ENCODE data around the gene LRMDA. TPM values are rescaled to one million over a fixed set of nuclear protein-coding genes. Genes with fewer than 3 reads are reported as not detected.

LRMDA gene
- total and polyA plus RNA-seq, 10 of the 15 experiments (the other 5 are each of a cell fraction or from before 2014, with no cell fraction given), result 0.07 to 0.54 (median 0.29) TPM; not detected in 4

DNA sequence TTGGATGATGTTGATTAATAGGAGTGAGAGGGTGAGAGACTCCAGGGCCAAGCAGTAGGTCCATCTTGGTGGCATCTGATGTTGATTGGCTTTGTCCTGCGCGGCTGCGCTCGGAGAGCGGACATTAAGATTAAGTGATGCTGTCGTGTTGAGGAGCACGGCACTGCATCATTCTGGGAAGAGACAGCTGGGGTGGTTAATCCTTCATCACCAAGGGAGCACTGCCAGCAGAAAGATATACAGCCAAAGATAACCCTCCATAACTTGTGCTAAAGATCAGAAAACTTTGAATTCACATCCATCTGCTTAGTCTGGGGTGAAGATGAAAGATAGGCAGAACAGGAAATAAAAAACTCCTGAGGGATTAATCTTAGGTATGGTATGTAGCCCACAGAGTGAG, 208.3 kb downstream of the LRMDA start (continued):
- TF ChIP-seq, protein P1, sequence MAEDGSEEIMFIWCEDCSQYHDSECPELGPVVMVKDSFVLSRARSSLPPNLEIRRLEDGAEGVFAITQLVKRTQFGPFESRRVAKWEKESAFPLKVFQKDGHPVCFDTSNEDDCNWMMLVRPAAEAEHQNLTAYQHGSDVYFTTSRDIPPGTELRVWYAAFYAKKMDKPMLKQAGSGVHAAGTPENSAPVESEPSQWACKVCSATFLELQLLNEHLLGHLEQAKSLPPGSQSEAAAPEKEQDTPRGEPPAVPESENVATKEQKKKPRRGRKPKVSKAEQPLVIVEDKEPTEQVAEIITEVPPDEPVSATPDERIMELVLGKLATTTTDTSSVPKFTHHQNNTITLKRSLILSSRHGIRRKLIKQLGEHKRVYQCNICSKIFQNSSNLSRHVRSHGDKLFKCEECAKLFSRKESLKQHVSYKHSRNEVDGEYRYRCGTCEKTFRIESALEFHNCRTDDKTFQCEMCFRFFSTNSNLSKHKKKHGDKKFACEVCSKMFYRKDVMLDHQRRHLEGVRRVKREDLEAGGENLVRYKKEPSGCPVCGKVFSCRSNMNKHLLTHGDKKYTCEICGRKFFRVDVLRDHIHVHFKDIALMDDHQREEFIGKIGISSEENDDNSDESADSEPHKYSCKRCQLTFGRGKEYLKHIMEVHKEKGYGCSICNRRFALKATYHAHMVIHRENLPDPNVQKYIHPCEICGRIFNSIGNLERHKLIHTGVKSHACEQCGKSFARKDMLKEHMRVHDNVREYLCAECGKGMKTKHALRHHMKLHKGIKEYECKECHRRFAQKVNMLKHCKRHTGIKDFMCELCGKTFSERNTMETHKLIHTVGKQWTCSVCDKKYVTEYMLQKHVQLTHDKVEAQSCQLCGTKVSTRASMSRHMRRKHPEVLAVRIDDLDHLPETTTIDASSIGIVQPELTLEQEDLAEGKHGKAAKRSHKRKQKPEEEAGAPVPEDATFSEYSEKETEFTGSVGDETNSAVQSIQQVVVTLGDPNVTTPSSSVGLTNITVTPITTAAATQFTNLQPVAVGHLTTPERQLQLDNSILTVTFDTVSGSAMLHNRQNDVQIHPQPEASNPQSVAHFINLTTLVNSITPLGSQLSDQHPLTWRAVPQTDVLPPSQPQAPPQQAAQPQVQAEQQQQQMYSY (CRISPR knock-in tag; IDR thresholded peaks at IDR 0.05), result no peak
- TF ChIP-seq, protein P2, sequence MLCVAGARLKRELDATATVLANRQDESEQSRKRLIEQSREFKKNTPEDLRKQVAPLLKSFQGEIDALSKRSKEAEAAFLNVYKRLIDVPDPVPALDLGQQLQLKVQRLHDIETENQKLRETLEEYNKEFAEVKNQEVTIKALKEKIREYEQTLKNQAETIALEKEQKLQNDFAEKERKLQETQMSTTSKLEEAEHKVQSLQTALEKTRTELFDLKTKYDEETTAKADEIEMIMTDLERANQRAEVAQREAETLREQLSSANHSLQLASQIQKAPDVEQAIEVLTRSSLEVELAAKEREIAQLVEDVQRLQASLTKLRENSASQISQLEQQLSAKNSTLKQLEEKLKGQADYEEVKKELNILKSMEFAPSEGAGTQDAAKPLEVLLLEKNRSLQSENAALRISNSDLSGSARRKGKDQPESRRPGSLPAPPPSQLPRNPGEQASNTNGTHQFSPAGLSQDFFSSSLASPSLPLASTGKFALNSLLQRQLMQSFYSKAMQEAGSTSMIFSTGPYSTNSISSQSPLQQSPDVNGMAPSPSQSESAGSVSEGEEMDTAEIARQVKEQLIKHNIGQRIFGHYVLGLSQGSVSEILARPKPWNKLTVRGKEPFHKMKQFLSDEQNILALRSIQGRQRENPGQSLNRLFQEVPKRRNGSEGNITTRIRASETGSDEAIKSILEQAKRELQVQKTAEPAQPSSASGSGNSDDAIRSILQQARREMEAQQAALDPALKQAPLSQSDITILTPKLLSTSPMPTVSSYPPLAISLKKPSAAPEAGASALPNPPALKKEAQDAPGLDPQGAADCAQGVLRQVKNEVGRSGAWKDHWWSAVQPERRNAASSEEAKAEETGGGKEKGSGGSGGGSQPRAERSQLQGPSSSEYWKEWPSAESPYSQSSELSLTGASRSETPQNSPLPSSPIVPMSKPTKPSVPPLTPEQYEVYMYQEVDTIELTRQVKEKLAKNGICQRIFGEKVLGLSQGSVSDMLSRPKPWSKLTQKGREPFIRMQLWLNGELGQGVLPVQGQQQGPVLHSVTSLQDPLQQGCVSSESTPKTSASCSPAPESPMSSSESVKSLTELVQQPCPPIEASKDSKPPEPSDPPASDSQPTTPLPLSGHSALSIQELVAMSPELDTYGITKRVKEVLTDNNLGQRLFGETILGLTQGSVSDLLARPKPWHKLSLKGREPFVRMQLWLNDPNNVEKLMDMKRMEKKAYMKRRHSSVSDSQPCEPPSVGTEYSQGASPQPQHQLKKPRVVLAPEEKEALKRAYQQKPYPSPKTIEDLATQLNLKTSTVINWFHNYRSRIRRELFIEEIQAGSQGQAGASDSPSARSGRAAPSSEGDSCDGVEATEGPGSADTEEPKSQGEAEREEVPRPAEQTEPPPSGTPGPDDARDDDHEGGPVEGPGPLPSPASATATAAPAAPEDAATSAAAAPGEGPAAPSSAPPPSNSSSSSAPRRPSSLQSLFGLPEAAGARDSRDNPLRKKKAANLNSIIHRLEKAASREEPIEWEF (IDR thresholded peaks at IDR 0.05; ENCODE audit: insufficient replicate concordance, low read depth, low read length), result no peak
- TF ChIP-seq PAX8 (IDR thresholded peaks at IDR 0.05), result no peak

Data from GM12878 (cell line).